RWPE1 (cell line): ENCODE results near the gene DDX51.
A peak's percentile ranks its signal among the peaks of the same experiment; 100 is the strongest.

Experiments used
- CTCF ChIA-PET: fragments of 350-600 bp; sonication (Branson Sonifier 250); formaldehyde crosslinking; extraction: SDS; loops from one replicate; lab custom pipeline; 2021; lab: Yijun Ruan, JAX
- POLR2A ChIA-PET: fragments of 400-600 bp; formaldehyde crosslinking; extraction: SDS; loops from one replicate; lab custom pipeline; 2020; ENCODE audit warnings: antibody characterized with exemption; ENCODE audit not compliant: low non-redundant PET; lab: Yijun Ruan, JAX
- DNase-seq: peaks from one replicate; pipeline ENCODE4 v3.0.0; 2012; ENCODE audit warnings: low spot score
- H3K27ac ChIP-seq: fragments of 450-650 bp; 2 replicates; pipeline ENCODE4 v1.5.1; 2017
- CTCF ChIP-seq: fragments of 450-650 bp; conservative IDR thresholded peaks from 2 replicates; pipeline ENCODE4 v1.5.1; 2017; ENCODE audit warnings: low read depth, mild to moderate bottlenecking

Gene DDX51

DNA sequence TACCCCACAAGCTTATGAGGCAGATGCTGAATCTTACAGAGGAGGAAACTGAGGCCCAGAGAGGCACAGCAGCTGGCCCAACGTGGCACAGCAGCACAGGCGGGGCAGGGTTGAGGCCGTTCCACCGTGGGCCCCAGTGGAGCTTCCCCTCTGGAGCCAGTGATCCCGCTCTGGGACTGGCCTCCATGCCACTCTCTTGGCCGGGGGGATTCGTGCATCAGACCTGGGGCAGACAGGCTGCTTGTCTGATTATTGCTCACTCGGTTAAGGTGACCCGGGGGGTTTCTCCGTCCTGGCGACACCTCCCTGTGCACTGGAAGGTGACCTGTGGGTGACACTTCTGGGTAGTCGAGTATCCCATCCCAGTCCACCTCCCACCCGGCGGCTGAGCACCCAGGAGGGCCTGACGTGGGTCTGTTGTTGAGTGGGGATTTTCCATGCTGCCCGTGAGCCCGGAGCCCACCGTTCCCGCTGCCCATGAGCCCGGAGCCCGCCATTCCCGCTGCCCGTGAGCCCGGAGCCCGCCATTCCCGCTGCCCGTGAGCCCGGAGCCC, 27.9 kb upstream of the DDX51 start:
- DNase-seq = no peak
- no peak for TF ChIP-seq CTCF
- CTCF ChIA-PET = interaction anchor here (0.6 kb wide), 1 partner anchor 557 kb away, joined by 3 read pairs; no protein-coding TSS in a partner anchor
- POLR2A ChIA-PET = no interaction called here
- H3K27ac ChIP-seq = no peak overlapping the region

DNA sequence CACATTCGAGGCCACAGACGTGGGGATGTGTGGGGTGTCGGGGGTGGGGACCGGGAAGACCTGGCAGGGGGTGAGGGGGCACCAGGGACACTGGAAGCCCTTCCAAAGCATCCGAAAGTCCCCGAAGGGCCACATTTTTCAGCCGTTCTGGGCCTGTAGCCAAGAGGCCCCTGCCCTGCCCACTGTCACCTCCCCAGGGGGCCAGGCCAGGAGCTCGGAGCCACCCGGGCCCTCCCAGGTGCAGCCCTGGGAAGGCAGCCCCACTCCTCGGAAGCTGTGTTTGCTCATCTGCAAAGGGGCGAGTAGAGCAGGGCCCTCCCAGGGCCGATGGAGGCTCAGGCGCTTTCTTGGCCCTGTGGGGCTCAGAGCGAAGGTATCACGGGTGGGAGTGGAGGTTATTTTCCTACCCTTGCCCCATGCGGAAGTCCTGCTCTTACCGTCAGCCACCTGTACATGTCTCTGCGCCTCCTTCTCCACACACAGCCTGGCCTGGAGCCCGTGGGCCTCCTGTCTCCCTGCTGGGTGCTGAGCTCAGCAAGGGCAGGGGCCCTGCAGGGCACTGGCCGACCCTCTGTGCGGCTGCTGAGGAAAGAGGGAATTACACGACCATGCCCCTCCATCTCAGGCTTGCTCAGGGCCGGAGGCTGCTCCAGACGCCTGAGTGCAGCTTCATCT, 27.3 kb upstream of the DDX51 start:
- ChIA-PET CTCF (interaction anchor here (0.6 kb wide), 1 partner anchor 556 kb away, joined by 3 read pairs; no protein-coding TSS in a partner anchor), POLR2A (no interaction called here)
- H3K27ac ChIP-seq = no peak overlapping the region
- no peak for TF ChIP-seq CTCF
- DNase-seq = no peak

- ChIA-PET CTCF (no interaction called here), POLR2A (no interaction called here)
- peak overlapping the region; percentile 72 for H3K27ac ChIP-seq
- no peak for TF ChIP-seq CTCF
- no peak for DNase-seq
Observed at GRCh38 chr12:132170637-132171292, 26.6 kb upstream of the DDX51 start.

- DNase-seq = peak; percentile 39
Observed at GRCh38 chr12:132170094-132170636, 26.0 kb upstream of the DDX51 start.

DNA sequence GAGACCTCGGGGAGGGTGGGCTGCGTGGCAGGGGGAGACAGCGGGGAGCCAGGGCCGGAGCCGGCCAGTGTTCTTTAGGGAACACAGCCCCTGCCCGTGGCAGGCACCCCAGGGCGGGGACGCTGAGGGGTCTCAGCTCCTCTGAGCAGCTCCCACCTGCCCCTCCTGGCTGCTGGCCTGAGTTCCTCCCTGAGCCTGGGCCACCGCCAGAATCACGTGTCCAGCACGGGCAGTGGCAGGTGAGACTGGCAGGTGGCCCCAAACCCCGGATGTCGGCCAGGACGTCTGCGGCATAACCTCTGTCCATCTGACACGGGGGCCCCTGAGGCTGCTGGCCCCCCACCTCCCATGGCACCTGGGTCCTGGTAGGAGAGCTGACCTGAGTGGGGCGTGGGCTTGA, 25.3 kb upstream of the DDX51 start:
- no peak for DNase-seq
- POLR2A ChIA-PET = no interaction called here
- peak overlapping the region; percentile 72 for H3K27ac ChIP-seq
- TF ChIP-seq CTCF = no peak
- CTCF ChIA-PET = no interaction called here

More at GRCh38 chr12:132170094-132170636, 26.0 kb upstream of the DDX51 start:
- H3K27ac ChIP-seq = peak overlapping the region; percentile 72
- no peak for TF ChIP-seq CTCF
- ChIA-PET POLR2A (no interaction called here), CTCF (no interaction called here)

DNA sequence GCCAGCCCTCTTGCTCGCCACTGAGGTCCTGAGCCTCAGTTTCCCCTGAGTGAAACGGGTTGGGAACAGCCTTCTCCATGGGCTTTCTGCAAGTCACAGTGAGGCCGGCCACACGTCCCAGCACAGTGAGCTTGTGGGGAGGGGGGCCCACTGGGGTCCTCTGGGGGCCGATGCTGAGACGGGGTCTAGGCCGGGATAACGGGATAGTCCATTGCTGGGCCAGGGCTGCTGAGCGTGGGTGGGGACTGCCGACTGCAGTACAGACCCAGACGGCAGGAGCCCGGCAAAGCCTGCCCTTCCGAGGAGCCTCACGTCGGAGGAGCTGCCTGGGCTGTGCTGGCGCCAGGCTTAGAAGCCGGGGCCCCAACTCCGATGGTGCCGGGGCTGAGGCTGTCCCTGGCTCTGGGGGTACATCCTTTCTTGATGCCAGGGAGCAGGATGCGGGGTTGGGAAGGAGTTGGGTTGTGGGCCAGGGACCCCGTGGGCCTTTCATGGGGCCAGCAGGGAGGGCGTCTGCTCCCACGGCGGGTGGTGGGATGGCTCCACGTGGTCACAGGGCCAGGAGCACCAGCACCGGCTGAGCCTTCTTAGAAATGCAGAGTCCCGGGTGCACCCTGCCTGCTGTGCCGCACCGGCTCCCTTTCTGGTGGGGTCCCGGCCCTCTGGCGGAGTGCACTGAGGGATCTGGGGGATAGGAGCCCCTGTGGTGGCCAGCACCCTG, 24.4 kb upstream of the DDX51 start:
- DNase-seq = no peak
- POLR2A ChIA-PET = no interaction called here
- CTCF ChIA-PET = no interaction called here
- no peak for TF ChIP-seq CTCF
- no peak overlapping the region for H3K27ac ChIP-seq
